Chondrocyte (in vitro differentiated cells): ENCODE measurements around the gene MYH7. TPM values are rescaled to one million over a fixed set of nuclear protein-coding genes. Genes with fewer than 3 reads are reported as not detected.

ENCODE experiments used
- DNase-seq: peaks from one replicate; pipeline ENCODE4 v3.0.0; 2021; ENCODE audit warnings: mixed read lengths, low spot score
- H3K27ac Mint-ChIP-seq: one replicate; pipeline ENCODE4 v1.8.0; 2021; ENCODE audit warnings: mild to moderate bottlenecking, moderate library complexity, mixed read lengths; ENCODE audit not compliant: unreplicated experiment
- H3K27me3 Mint-ChIP-seq: 2 replicates; pipeline ENCODE4 v1.8.0; 2021; ENCODE audit warnings: low read depth, mixed read lengths
- H3K36me3 Mint-ChIP-seq: 2 replicates; pipeline ENCODE4 v1.8.0; 2021; ENCODE audit warnings: low read depth, mixed read lengths
- H3K4me1 Mint-ChIP-seq: 2 replicates; pipeline ENCODE4 v1.8.0; 2021; ENCODE audit warnings: low read depth, mild to moderate bottlenecking, mixed read lengths
- H3K4me3 Mint-ChIP-seq: one replicate; pipeline ENCODE4 v1.8.0; 2021; ENCODE audit warnings: mild to moderate bottlenecking, moderate library complexity, mixed read lengths; ENCODE audit not compliant: unreplicated experiment
- H3K9me3 Mint-ChIP-seq: 2 replicates; pipeline ENCODE4 v1.8.0; 2021; ENCODE audit warnings: low read depth, mixed read lengths
- CTCF ChIP-seq: fragments of 200-600 bp; sonication (generic); IDR thresholded peaks from 2 replicates; pipeline ENCODE4 v1.5.0; 2021; ENCODE audit warnings: antibody characterized with exemption, mild to moderate bottlenecking, moderate library complexity
- total RNA-seq: library from RNA; stranded (reverse); gene quantifications from 3 replicates; pipeline ENCODE4 v1.2.1, GENCODE V29; 2021

Gene MYH7
- total RNA-seq, 1 donor from 2014 or later: not detected

- TF ChIP-seq CTCF: no peak
- peaks cover 29% of the 10 kb centered on the region for H3K27me3 Mint-ChIP-seq
- no peak overlapping the region for H3K4me3 Mint-ChIP-seq
- no peak for DNase-seq
- H3K9me3 Mint-ChIP-seq: no peaks in the 10 kb centered on the region
- no peaks in the 10 kb centered on the region for H3K4me1 Mint-ChIP-seq
- H3K27ac Mint-ChIP-seq: no peak overlapping the region
- no peaks in the 10 kb centered on the region for H3K36me3 Mint-ChIP-seq
Observed at GRCh38 chr14:23443411-23443812, 8.0 kb upstream of the MYH7 start.

DNA sequence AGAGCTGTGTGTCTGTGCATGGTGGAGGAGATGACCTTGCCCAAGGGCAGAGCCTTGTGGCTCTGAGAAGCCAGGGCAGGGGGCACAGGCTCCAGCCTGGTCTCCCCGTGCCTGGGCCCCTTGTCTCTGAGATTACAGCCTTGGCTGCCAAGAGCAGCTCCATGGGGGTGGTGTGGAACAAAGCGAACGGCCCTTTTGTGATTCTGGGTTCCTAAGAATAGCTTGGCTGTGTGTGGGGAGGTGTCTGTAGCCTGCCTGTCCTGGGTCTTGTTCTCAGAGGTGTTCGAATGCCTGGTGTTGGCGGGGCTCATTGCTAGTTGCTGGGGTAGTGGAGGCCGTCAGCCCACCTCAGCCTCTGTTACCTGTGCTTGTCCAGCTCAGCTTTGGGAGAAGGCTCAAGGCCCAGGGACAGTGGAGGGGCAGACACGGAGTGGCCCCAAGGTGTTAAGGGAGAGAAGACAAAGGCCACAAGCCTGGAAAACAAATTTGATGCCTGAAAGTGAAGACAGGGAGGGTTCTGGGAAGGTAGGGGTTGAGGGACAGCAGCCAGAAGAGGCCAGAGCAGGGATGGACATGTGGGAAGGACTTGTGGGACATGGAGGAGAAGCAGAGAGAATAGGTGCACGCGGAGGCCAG, 7.4 kb upstream of the MYH7 start:
- H3K27ac Mint-ChIP-seq: no peak overlapping the region
- H3K27me3 Mint-ChIP-seq: peaks cover 28% of the 10 kb centered on the region
- no peaks in the 10 kb centered on the region for H3K9me3 Mint-ChIP-seq
- DNase-seq: peak; percentile 55
- TF ChIP-seq CTCF: no peak
- H3K36me3 Mint-ChIP-seq: no peaks in the 10 kb centered on the region
- no peak overlapping the region for H3K4me3 Mint-ChIP-seq
- no peaks in the 10 kb centered on the region for H3K4me1 Mint-ChIP-seq

GRCh38 chr14:23441076-23441475, 5.6 kb upstream of the MYH7 start:
- TF ChIP-seq CTCF: no peak
- no peak for DNase-seq
- no peaks in the 10 kb centered on the region for H3K9me3 Mint-ChIP-seq

GRCh38 chr14:23439107-23439835, 3.8 kb upstream of the MYH7 start:
- no peak for TF ChIP-seq CTCF
- no peaks in the 10 kb centered on the region for H3K36me3 Mint-ChIP-seq
- no peaks in the 10 kb centered on the region for H3K4me1 Mint-ChIP-seq
- no peaks in the 10 kb centered on the region for H3K9me3 Mint-ChIP-seq
- no peak overlapping the region for H3K4me3 Mint-ChIP-seq
- H3K27ac Mint-ChIP-seq: no peak overlapping the region
- peaks cover 36% of the 10 kb centered on the region for H3K27me3 Mint-ChIP-seq
- peak; percentile 35 for DNase-seq

More at GRCh38 chr14:23441076-23441475, 5.6 kb upstream of the MYH7 start:
- Mint-ChIP-seq H3K36me3 (no peaks in the 10 kb centered on the region), H3K4me3 (no peak overlapping the region), H3K4me1 (no peaks in the 10 kb centered on the region), H3K27ac (no peak overlapping the region), H3K27me3 (peaks cover 30% of the 10 kb centered on the region)

- H3K27ac Mint-ChIP-seq: no peak overlapping the region
- H3K36me3 Mint-ChIP-seq: no peaks in the 10 kb centered on the region
- H3K9me3 Mint-ChIP-seq: no peaks in the 10 kb centered on the region
- no peak for TF ChIP-seq CTCF
- no peaks in the 10 kb centered on the region for H3K4me1 Mint-ChIP-seq
- no peak overlapping the region for H3K4me3 Mint-ChIP-seq
- DNase-seq: peak; percentile 36
- H3K27me3 Mint-ChIP-seq: peaks cover 34% of the 10 kb centered on the region
Observed at GRCh38 chr14:23438101-23438971, 2.9 kb upstream of the MYH7 start.
